SH-SY5Y (cell line): Measurements from ENCODE around the gene C8A.

Source experiments
- GATA2 ChIP-seq: IDR thresholded peaks from 2 replicates; pipeline ENCODE4 v1.6.1; 2011; ENCODE audit warnings: mild to moderate bottlenecking, low read depth, low read length
- GATA3 ChIP-seq: IDR thresholded peaks from 2 replicates; pipeline ENCODE4 v1.6.1; 2011; ENCODE audit warnings: low read depth, mild to moderate bottlenecking, low read length, moderate library complexity

GRCh38 chr1:56920591-56921001 lies 66.0 kb downstream of the C8A start:
- TF ChIP-seq GATA2 (no peak), GATA3 (no peak)
